Testis (tissue), 3 donors: ENCODE measurements around the gene PREPL. TPM values are rescaled to one million over a fixed set of nuclear protein-coding genes. Genes with fewer than 3 reads are reported as not detected.

Experiments used
- DNase-seq: peaks from one replicate; pipeline ENCODE4 v3.0.0-alpha.2; 2019
- H3K27ac ChIP-seq, 2 donors: fragments of 200-600 bp; sonication (generic); one replicate each; pipeline ENCODE4 v1.5.1; 2019
- H3K27me3 ChIP-seq: fragments of 200-600 bp; sonication (generic); one replicate; pipeline ENCODE4 v1.5.1; 2019
- H3K36me3 ChIP-seq: fragments of 200-600 bp; sonication (generic); one replicate; pipeline ENCODE4 v1.5.1; 2017; ENCODE audit warnings: low read depth; ENCODE audit errors: missing control alignments
- H3K4me1 ChIP-seq: fragments of 200-600 bp; sonication (generic); one replicate; pipeline ENCODE4 v1.5.1; 2019
- H3K4me3 ChIP-seq, 2 donors: fragments of 200-600 bp; sonication (generic); one replicate each; pipeline ENCODE4 v1.5.1; 2017 to 2019
- H3K9me3 ChIP-seq: fragments of 200-600 bp; sonication (generic); one replicate; pipeline ENCODE4 v1.5.1; 2017
- POLR2A ChIP-seq: fragments of 450-650 bp; IDR thresholded peaks from one replicate; pipeline ENCODE4 v1.6.1; 2017; ENCODE audit warnings: antibody characterized with exemption, mild to moderate bottlenecking, moderate library complexity
- WGBS, 2 donors: methylation state at CpG; one replicate each; pipeline ENCODE4 v1.1.5; 2018; 5-methylcytosine and 5-hydroxymethylcytosine counted together
- intact Hi-C: fragments of 100-400 bp; cut with DNase I; formaldehyde crosslinking; loops from one replicate; pipeline ENCODE4 v1.15.1; 2023; ENCODE audit warnings: low total_unique reads
- polyA plus RNA-seq: library from polyadenylated mRNA; stranded (reverse); fragments of 350-450 nt; fragmentation: Illumina TruSeq; extraction: RNeasy Lipid Tissue Mini Kit (QIAGEN cat#74804); gene quantifications from one replicate; pipeline ENCODE4 v1.2.3, GENCODE V29; 2014; ENCODE audit warnings: low read depth, low replicate concordance; ENCODE audit not compliant: insufficient read depth
- total RNA-seq, 2 donors: library from RNA; depleted of rRNA; stranded (reverse); fragments of >200 nt; gene quantifications; one replicate each; pipeline ENCODE4 v1.2.3, GENCODE V29; 2016
- TF ChIP-seq, protein P1 (sequence below), 3 experiments: fragments of 450-650 bp in 2 of 3; fragments of 200-600 bp in 1 of 3; sonication (generic) in 1 of 3; IDR thresholded peaks; one replicate each; pipeline ENCODE4 v1.5.1; 2016 to 2019; ENCODE audit warnings: antibody characterized with exemption in 3 of 3, mild to moderate bottlenecking in 2 of 3, moderate library complexity in 1 of 3

PREPL gene
- total and polyA plus RNA-seq, 3 donors from 2014 or later, result 47.8 to 65.3 (median 59.6) TPM

DNA sequence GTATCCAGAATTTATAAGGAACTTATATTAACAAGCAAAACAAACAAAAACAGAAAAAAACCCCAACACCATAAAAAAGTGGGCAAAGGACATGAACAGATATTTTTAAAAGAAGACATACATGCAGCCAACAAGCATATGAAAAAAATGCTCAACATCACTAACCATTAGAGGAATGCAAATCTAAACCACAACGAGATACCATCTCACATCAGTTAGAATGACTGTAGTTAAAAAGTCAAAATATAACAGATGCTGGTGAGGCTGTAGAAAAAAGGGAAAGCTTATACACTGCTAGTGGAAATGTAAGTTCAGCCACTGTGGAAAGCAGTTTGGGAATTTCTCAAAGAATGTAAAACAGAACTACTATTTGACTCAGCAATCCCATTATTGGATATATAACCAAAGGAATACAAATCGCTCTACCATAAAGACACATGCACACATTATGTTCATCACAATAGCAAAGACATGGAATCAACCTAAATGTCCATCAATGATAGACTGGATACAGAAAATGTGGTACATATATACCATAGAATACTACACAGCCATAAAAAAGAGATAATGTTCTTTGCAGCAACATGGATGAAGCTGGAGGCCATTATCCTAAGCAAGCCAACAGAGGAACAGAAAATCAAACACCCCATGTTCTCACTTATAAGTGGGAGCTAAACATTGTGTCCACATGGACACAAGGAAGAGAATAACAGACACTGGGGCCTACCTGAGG is 25.3 kb downstream of the PREPL start:
- Histone ChIP-seq H3K4me3 (no peak overlapping the region), H3K27me3 (no peaks in the 10 kb centered on the region), H3K36me3 (no peaks in the 10 kb centered on the region), H3K9me3 (no peaks in the 10 kb centered on the region), H3K27ac (no peak overlapping the region), H3K4me1 (no peaks in the 10 kb centered on the region)
- intact Hi-C loops, result no loop called here
- WGBS, 2 donors, result 85 to 89% methylated on average over 2 of the region's 2 CpGs
- DNase-seq, result no peak
- no peak for TF ChIP-seq POLR2A
- TF ChIP-seq, protein P1, sequence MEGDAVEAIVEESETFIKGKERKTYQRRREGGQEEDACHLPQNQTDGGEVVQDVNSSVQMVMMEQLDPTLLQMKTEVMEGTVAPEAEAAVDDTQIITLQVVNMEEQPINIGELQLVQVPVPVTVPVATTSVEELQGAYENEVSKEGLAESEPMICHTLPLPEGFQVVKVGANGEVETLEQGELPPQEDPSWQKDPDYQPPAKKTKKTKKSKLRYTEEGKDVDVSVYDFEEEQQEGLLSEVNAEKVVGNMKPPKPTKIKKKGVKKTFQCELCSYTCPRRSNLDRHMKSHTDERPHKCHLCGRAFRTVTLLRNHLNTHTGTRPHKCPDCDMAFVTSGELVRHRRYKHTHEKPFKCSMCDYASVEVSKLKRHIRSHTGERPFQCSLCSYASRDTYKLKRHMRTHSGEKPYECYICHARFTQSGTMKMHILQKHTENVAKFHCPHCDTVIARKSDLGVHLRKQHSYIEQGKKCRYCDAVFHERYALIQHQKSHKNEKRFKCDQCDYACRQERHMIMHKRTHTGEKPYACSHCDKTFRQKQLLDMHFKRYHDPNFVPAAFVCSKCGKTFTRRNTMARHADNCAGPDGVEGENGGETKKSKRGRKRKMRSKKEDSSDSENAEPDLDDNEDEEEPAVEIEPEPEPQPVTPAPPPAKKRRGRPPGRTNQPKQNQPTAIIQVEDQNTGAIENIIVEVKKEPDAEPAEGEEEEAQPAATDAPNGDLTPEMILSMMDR (IDR thresholded peaks at IDR 0.05), result no peak

DNA sequence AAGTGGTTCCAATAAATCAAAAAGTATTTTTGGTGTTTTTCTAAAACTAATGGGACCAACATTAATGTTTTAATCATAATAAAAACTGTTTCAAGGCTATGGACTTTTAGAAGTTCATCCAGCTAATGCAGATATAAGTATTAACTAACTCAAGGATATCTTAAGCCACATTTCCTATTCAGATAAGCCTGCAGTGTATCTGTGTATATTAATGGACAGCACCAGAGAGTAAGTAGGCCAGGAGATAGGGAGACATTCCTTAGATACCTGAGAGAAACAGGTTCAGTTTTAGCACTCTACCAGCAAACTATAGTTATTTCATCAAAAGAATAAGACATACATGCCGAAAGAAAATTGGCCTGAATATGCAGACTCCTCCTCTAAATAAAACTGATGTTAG is 27.3 kb downstream of the PREPL start:
- intact Hi-C loops, result no loop called here
- no peak for DNase-seq
- no peaks in the 10 kb centered on the region for H3K36me3 ChIP-seq

DNA sequence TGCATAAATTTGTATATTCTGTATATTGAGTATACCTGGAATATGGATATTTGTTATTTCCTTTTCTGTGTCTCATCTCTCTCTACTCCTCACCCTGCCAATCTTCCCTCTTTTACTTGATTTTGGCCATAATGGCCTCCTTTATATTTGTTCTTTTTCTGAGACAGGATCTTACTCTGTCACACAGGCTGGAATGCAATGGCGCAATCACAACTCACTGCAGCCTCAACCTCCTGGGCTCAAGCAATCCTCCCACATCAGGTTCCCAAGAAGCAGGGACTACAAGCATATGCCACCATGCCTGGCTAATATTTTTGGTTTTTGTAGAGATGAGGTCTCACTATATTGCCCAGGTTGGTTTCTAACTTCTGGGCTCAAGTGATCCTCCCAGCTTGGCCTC is 30.5 kb downstream of the PREPL start:
- no peak overlapping the region for H3K4me3 ChIP-seq
- H3K4me1 ChIP-seq, result no peaks in the 10 kb centered on the region
- 81 to 91% methylated on average over 1 of the region's 1 CpG for WGBS, 2 donors
- H3K27me3 ChIP-seq, result no peaks in the 10 kb centered on the region
- TF ChIP-seq, protein P1 (IDR thresholded peaks at IDR 0.05), result no peak
- TF ChIP-seq POLR2A, result no peak
- no peaks in the 10 kb centered on the region for H3K9me3 ChIP-seq
- no peaks in the 10 kb centered on the region for H3K36me3 ChIP-seq
- no peak overlapping the region for H3K27ac ChIP-seq
- DNase-seq, result no peak
- intact Hi-C loops, result no loop called here

More for the DNA sequence above, 27.3 kb downstream of the PREPL start:
- Histone ChIP-seq H3K9me3 (no peaks in the 10 kb centered on the region), H3K4me1 (no peaks in the 10 kb centered on the region), H3K27me3 (no peaks in the 10 kb centered on the region), H3K27ac (no peak overlapping the region), H3K4me3 (no peak overlapping the region)
- TF ChIP-seq, protein P1 (IDR thresholded peaks at IDR 0.05), result no peak
- no peak for TF ChIP-seq POLR2A
- 56 to 79% methylated on average over 1 of the region's 1 CpG for WGBS, 2 donors

DNA sequence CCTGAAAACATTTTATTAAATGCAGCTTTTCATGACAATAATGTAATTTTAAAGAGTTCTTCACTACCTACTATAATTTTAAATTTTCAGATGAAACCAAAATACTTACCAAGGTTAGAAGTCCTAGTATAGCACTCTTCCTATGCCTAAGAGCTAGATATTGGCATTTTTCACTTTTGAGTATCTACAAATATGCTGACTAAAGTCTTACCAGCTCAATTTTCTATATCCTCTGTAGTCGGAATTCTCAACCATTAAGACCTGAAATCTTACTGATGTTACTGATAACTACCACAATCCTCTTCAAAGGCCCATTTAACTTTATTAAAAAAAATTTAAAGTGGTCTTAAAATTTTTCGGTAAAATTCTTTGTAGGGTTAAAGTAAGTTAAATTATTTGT is 32.0 kb downstream of the PREPL start:
- no peak for DNase-seq
- intact Hi-C loops, result no loop called here
- TF ChIP-seq POLR2A, result no peak
- TF ChIP-seq, protein P1 (IDR thresholded peaks at IDR 0.05), result no peak
- Histone ChIP-seq H3K27me3 (no peaks in the 10 kb centered on the region), H3K9me3 (no peaks in the 10 kb centered on the region), H3K27ac (no peak overlapping the region), H3K4me1 (peaks cover 7% of the 10 kb centered on the region), H3K4me3 (no peak overlapping the region), H3K36me3 (no peaks in the 10 kb centered on the region)
- 84 to 93% methylated on average over 2 of the region's 2 CpGs for WGBS, 2 donors

DNA sequence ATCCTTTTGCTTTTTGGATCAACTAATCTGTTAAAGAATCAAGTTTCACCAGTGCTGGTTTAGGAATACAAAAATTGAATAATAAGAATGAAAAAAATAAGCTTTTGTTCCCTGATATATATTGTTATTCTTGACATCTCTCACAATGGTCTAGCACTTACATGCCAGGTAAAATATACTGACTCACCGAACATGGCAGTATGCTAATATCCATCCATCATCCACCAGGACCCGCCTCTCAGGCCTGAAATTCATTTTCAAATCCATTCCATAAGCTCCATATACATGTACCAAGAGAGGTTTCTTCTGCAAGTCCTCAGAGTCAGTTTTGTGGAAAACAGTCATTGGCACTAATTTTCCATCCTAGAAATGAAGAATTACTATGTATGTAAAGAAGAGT is 32.5 kb downstream of the PREPL start:
- 91 to 98% methylated on average over 2 of the region's 2 CpGs for WGBS, 2 donors
- H3K36me3 ChIP-seq, result no peaks in the 10 kb centered on the region

More for the DNA sequence above, 32.5 kb downstream of the PREPL start:
- Histone ChIP-seq H3K27ac (no peak overlapping the region), H3K4me3 (no peak overlapping the region), H3K9me3 (no peaks in the 10 kb centered on the region), H3K4me1 (peaks cover 7% of the 10 kb centered on the region), H3K27me3 (no peaks in the 10 kb centered on the region)
- intact Hi-C loops, result no loop called here
- DNase-seq, result no peak
- TF ChIP-seq, protein P1 (IDR thresholded peaks at IDR 0.05), result no peak
- no peak for TF ChIP-seq POLR2A
